Large intestine (tissue), 12 donors: ENCODE data around the gene PPP2R3C. TPM values are rescaled to one million over a fixed set of nuclear protein-coding genes. Genes with fewer than 3 reads are reported as not detected.

Source experiments
- DNase-seq, 2 donors: peaks; one replicate each; pipeline versions ENCODE4 v3.0.0 to v3.0.0-alpha.2; 2013
- H3K27ac ChIP-seq: one replicate; pipeline ENCODE4 v1.5.1; 2013; ENCODE audit warnings: low read length
- H3K27me3 ChIP-seq: 2 replicates; pipeline ENCODE4 v1.6.1; 2013; ENCODE audit warnings: low read length; ENCODE audit not compliant: control insufficient read depth, insufficient read depth
- H3K36me3 ChIP-seq: 2 replicates; pipeline ENCODE4 v1.6.1; 2013; ENCODE audit warnings: low read length; ENCODE audit not compliant: control insufficient read depth, insufficient read depth
- H3K4me1 ChIP-seq: one replicate; pipeline ENCODE4 v1.6.1; 2013; ENCODE audit warnings: low read length; ENCODE audit not compliant: control insufficient read depth, insufficient read depth
- H3K4me3 ChIP-seq: one replicate; pipeline ENCODE4 v1.5.1; 2013; ENCODE audit warnings: low read length
- H3K9me3 ChIP-seq: one replicate; pipeline ENCODE4 v1.6.1; 2013; ENCODE audit warnings: mild to moderate bottlenecking, low read depth, low read length, moderate library complexity; ENCODE audit not compliant: control insufficient read depth
- WGBS: methylation state at CpG from one replicate; pipeline ENCODE4 v1.1.5; 2013; ENCODE audit warnings: low lambda C conversion rate; ENCODE audit not compliant: insufficient coverage; 5-methylcytosine and 5-hydroxymethylcytosine counted together
- long read RNA-seq, 11 donors: transcript quantifications; one replicate each; lab custom pipeline, GENCODE V29; 2026
- polyA plus RNA-seq: library from polyadenylated mRNA; unstranded; fragments of 120-200 nt; gene quantifications from one replicate; pipeline ENCODE4 v1.2.1, GENCODE V29; 2013

PPP2R3C gene
- polyA plus RNA-seq, result 51.7 TPM
- long read RNA-seq, donor 1, partial matches to known transcripts, result 0 of 1 reads
- long read RNA-seq, donor 1, other reads (novel, unspliced or antisense), result 0 of 1 reads
- long read RNA-seq, donor 2, partial matches to known transcripts, result 6 of 12 reads
- long read RNA-seq, donor 2, other reads (novel, unspliced or antisense), result 0 of 12 reads
- long read RNA-seq, donor 3, result 0 reads
- long read RNA-seq, donor 4, partial matches to known transcripts, result 0 of 1 reads
- long read RNA-seq, donor 4, other reads (novel, unspliced or antisense), result 0 of 1 reads
- long read RNA-seq, donor 5, partial matches to known transcripts, result 0 of 4 reads
- long read RNA-seq, donor 5, other reads (novel, unspliced or antisense), result 0 of 4 reads
- long read RNA-seq, donor 6, transcript PPP2R3C-201 (13 exons, 1,839 nt), result major isoform, 6 of 17 reads
- long read RNA-seq, donor 6, partial matches to known transcripts, result 10 of 17 reads
- long read RNA-seq, donor 6, other reads (novel, unspliced or antisense), result 0 of 17 reads
- long read RNA-seq, donor 7, partial matches to known transcripts, result 6 of 9 reads
- long read RNA-seq, donor 7, other reads (novel, unspliced or antisense), result 0 of 9 reads
- long read RNA-seq, donor 8, transcript PPP2R3C-201 (13 exons, 1,839 nt), result major isoform, 6 of 27 reads
- long read RNA-seq, donor 8, partial matches to known transcripts, result 18 of 27 reads
- long read RNA-seq, donor 8, other reads (novel, unspliced or antisense), result 0 of 27 reads
- long read RNA-seq, donor 9, transcript PPP2R3C-217 (12 exons, 1,846 nt), result minor isoform, 5 of 21 reads
- long read RNA-seq, donor 9, transcript PPP2R3C-201 (13 exons, 1,839 nt), result major isoform, 8 of 21 reads
- long read RNA-seq, donor 9, partial matches to known transcripts, result 7 of 21 reads
- long read RNA-seq, donor 9, other reads (novel, unspliced or antisense), result 0 of 21 reads
- long read RNA-seq, donor 10, transcript PPP2R3C-217 (12 exons, 1,846 nt), result major isoform, 9 of 28 reads
- long read RNA-seq, donor 10, transcript PPP2R3C-201 (13 exons, 1,839 nt), result major isoform, 9 of 28 reads
- long read RNA-seq, donor 10, partial matches to known transcripts, result 8 of 28 reads
- long read RNA-seq, donor 10, other reads (novel, unspliced or antisense), result 0 of 28 reads
- long read RNA-seq, donor 11, transcript PPP2R3C-217 (12 exons, 1,846 nt), result major isoform, 5 of 8 reads
- long read RNA-seq, donor 11, partial matches to known transcripts, result 0 of 8 reads
- long read RNA-seq, donor 11, other reads (novel, unspliced or antisense), result 0 of 8 reads

- Histone ChIP-seq H3K9me3 (no peaks in the 10 kb centered on the region), H3K27me3 (no peaks in the 10 kb centered on the region), H3K36me3 (peaks cover 7% of the 10 kb centered on the region), H3K4me3 (peak within 1 kb of the TSS; percentile 67), H3K4me1 (peaks cover 15% of the 10 kb centered on the region), H3K27ac (peak within 1 kb of the TSS; percentile 90)
- peak; percentile 95 to 99 for DNase-seq
- WGBS, result 13% methylated on average over 3 of the region's 57 CpGs
Measured at GRCh38 chr14:35121887-35122695, at the start of gene PPP2R3C, which contains the start of gene PRORP. TSS of gene PPP2R3C (minus strand) at chr14:35121990. CDS start at chr14:35121959, 31 bp downstream. TSS of gene PRORP (plus strand) at chr14:35122552. CDS start at chr14:35123246, 694 bp downstream.

GRCh38 chr14:35167496-35167895, 45.7 kb upstream of the PPP2R3C start:
- H3K27me3 ChIP-seq, result no peaks in the 10 kb centered on the region

DNA sequence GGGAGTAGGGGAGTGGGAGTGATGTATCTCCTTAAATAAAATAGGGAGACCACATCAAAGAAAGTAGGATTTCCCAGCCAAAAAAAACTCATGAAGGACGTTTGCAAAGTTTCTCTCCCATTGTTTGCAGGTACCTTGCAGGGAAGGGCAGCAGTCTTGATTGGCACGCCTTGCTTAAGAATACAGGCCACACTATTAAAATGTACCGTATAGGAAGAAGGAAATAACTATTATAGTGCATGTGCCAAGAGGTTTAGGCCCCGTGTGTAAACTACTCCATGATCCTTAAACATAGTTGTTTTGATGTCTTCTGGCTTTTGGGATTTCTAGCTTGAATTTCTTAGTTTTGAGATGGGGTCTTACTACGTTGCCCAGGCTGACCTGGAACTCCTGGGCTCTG, 43.1 kb upstream of the PPP2R3C start:
- no peaks in the 10 kb centered on the region for H3K27me3 ChIP-seq
- H3K36me3 ChIP-seq, result peaks cover 7% of the 10 kb centered on the region
- H3K4me3 ChIP-seq, result no peak overlapping the region
- peaks cover 3% of the 10 kb centered on the region for H3K9me3 ChIP-seq
- DNase-seq, result no peak
- H3K4me1 ChIP-seq, result no peaks in the 10 kb centered on the region
- WGBS, result 90% methylated on average over 2 of the region's 5 CpGs
- H3K27ac ChIP-seq, result no peak overlapping the region

More at GRCh38 chr14:35167496-35167895, 45.7 kb upstream of the PPP2R3C start:
- H3K27ac ChIP-seq, result no peak overlapping the region
- H3K36me3 ChIP-seq, result peaks cover 7% of the 10 kb centered on the region
- WGBS, result 100% methylated on average over 1 of the region's 3 CpGs
- DNase-seq, result no peak
- H3K4me1 ChIP-seq, result no peaks in the 10 kb centered on the region
- H3K4me3 ChIP-seq, result no peak overlapping the region
- peaks cover 3% of the 10 kb centered on the region for H3K9me3 ChIP-seq

- Histone ChIP-seq H3K4me3 (no peak overlapping the region), H3K4me1 (no peaks in the 10 kb centered on the region), H3K27ac (no peak overlapping the region), H3K36me3 (peaks cover 7% of the 10 kb centered on the region), H3K27me3 (no peaks in the 10 kb centered on the region), H3K9me3 (no peaks in the 10 kb centered on the region)
- whole genome bisulfite sequencing, result 88% methylated on average over 1 of the region's 1 CpG
- DNase-seq, result no peak
Measured at GRCh38 chr14:35163384-35163783, 41.6 kb upstream of the PPP2R3C start.

- Histone ChIP-seq H3K27ac (no peak overlapping the region), H3K36me3 (peaks cover 2% of the 10 kb centered on the region), H3K4me1 (no peaks in the 10 kb centered on the region), H3K9me3 (no peaks in the 10 kb centered on the region), H3K4me3 (no peak overlapping the region), H3K27me3 (no peaks in the 10 kb centered on the region)
- no peak for DNase-seq
- 100% methylated on average over 1 of the region's 5 CpGs for WGBS
Measured at GRCh38 chr14:35161231-35161630, 39.4 kb upstream of the PPP2R3C start.

- Histone ChIP-seq H3K36me3 (peaks cover under 1% of the 10 kb centered on the region), H3K4me1 (no peaks in the 10 kb centered on the region), H3K27me3 (no peaks in the 10 kb centered on the region), H3K9me3 (no peaks in the 10 kb centered on the region), H3K27ac (no peak overlapping the region), H3K4me3 (no peak overlapping the region)
- peak; percentile 56 to 84 for DNase-seq
- WGBS, result 47% methylated on average over 3 of the region's 6 CpGs
Measured at GRCh38 chr14:35159742-35160409, 38.1 kb upstream of the PPP2R3C start.

DNA sequence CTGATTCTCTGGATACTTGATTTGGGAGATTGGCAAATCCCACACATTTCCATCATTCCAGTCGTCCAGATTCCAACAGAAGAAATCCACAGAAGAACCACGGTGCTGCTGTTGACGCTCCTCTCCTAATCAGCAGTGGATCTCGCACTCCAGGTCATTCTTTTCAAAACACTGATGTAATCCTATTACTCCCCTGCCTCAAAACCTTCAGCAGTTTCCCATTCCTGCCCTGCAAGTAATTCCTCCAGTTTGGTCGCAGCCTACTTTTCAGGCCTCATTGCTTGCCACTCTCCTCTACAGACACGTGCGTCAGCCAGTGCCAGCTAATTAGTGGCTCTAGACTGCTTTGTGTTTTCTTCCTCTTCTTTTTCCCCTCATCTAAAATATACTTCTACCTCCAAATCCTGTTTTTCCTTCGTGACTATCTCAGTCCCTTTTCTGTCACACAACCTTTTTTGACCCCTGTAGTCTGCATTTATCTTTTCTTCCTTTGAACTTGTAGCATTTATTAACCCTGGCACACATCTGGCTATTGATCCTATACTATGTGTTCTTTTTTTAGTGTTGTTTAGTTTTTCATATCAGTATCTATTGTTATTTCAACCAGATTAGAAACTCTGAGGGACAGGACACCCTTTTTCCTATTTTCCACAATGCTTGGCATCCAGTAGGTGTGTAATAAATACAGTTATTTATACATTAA, 37.3 kb upstream of the PPP2R3C start:
- H3K4me1 ChIP-seq, result no peaks in the 10 kb centered on the region
- no peak overlapping the region for H3K4me3 ChIP-seq
- H3K9me3 ChIP-seq, result no peaks in the 10 kb centered on the region
- H3K27me3 ChIP-seq, result no peaks in the 10 kb centered on the region
- peaks cover 2% of the 10 kb centered on the region for H3K36me3 ChIP-seq
- whole genome bisulfite sequencing, result 70% methylated on average over 5 of the region's 8 CpGs
- no peak overlapping the region for H3K27ac ChIP-seq
- no peak for DNase-seq

GRCh38 chr14:35158491-35158890, 36.7 kb upstream of the PPP2R3C start:
- WGBS, result no CpG with 5 or more reads among the region's 2 CpGs
- DNase-seq, result no peak
- no peak overlapping the region for H3K27ac ChIP-seq
- H3K36me3 ChIP-seq, result peaks cover 2% of the 10 kb centered on the region
- no peak overlapping the region for H3K4me3 ChIP-seq
- no peaks in the 10 kb centered on the region for H3K4me1 ChIP-seq
- no peaks in the 10 kb centered on the region for H3K27me3 ChIP-seq
- H3K9me3 ChIP-seq, result no peaks in the 10 kb centered on the region

DNA sequence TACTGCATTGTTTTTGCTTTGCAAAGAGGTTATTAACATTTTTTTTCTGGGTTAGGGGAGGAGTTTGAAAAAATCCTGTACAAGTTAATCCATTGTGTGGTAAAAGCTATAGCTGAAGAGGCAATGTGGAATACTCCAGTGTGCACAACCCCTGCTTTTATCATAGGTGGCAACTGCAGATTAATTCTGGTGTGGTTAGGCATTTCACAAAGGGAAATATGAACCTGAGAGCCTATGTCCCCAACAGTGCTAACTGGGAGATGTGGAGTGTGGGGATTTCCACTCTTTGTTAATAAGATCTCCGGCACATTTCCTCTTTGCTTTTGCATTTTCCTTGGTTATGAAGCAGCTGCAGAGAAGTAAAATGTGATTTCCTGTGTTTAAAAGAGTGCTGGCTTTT, 34.2 kb upstream of the PPP2R3C start:
- WGBS, result no CpG with 5 or more reads among the region's 1 CpG
- Histone ChIP-seq H3K27ac (no peak overlapping the region), H3K36me3 (peaks cover 2% of the 10 kb centered on the region), H3K4me1 (no peaks in the 10 kb centered on the region), H3K9me3 (peaks cover 4% of the 10 kb centered on the region), H3K27me3 (no peaks in the 10 kb centered on the region), H3K4me3 (no peak overlapping the region)
- DNase-seq, result peak in 1 of 2 donors; percentile 3
